Neuron (in vitro differentiated cells): Measurements from ENCODE around the gene CD164.

Experiments
- H2AFZ ChIP-seq: one replicate; pipeline ENCODE4 v1.6.1; 2013; ENCODE audit warnings: low read depth, mild to moderate bottlenecking, inconsistent platforms, low read length, moderate library complexity
- H3K27me3 ChIP-seq: one replicate; pipeline ENCODE4 v1.6.1; 2013; ENCODE audit warnings: low read length; ENCODE audit not compliant: insufficient read depth
- H3K36me3 ChIP-seq: one replicate; pipeline ENCODE4 v1.6.1; 2013; ENCODE audit warnings: low read length; ENCODE audit not compliant: insufficient read depth
- H3K4me1 ChIP-seq: one replicate; pipeline ENCODE4 v1.6.1; 2013; ENCODE audit warnings: low read length; ENCODE audit not compliant: insufficient read depth
- H3K4me3 ChIP-seq: 2 replicates; pipeline ENCODE4 v1.5.1; 2013; ENCODE audit warnings: mild to moderate bottlenecking, low read length, moderate library complexity
- H3K9me3 ChIP-seq: one replicate; pipeline ENCODE4 v1.6.1; 2013; ENCODE audit warnings: low read length

CD164 gene

DNA sequence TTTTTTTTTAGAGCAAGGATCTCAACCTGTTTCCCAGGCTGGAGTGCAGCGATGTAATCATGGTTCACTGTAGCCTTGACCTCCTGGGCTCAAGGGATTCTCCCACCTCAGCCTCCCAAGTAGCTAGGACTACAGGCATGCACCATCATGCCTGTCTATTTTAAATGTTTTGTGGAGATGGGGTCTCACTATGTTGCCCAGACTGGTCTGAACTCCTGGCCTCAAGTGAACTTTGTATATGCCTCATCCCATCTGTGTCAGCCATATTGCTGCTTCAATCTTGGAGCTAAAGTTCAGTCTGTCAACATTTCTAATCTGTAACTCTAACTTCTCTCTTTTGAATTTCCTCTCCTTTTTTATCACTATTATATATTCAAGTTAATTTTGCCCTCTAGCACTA is 54.3 kb downstream of the CD164 start:
- Histone ChIP-seq H2AFZ (no peak overlapping the region), H3K36me3 (no peaks in the 10 kb centered on the region), H3K4me3 (no peak overlapping the region), H3K27me3 (no peaks in the 10 kb centered on the region), H3K4me1 (no peaks in the 10 kb centered on the region), H3K9me3 (no peaks in the 10 kb centered on the region)

- no peaks in the 10 kb centered on the region for H3K4me1 ChIP-seq
- H3K27me3 ChIP-seq = no peaks in the 10 kb centered on the region
- no peaks in the 10 kb centered on the region for H3K36me3 ChIP-seq
- H3K9me3 ChIP-seq = no peaks in the 10 kb centered on the region
- no peak overlapping the region for H3K4me3 ChIP-seq
- H2AFZ ChIP-seq = no peak overlapping the region
Observed at GRCh38 chr6:109327491-109327890, 54.8 kb downstream of the CD164 start.

- Histone ChIP-seq H3K4me1 (no peaks in the 10 kb centered on the region), H2AFZ (no peak overlapping the region), H3K4me3 (no peak overlapping the region), H3K9me3 (no peaks in the 10 kb centered on the region), H3K27me3 (no peaks in the 10 kb centered on the region), H3K36me3 (no peaks in the 10 kb centered on the region)
Observed at GRCh38 chr6:109326351-109326750, 55.9 kb downstream of the CD164 start.

DNA sequence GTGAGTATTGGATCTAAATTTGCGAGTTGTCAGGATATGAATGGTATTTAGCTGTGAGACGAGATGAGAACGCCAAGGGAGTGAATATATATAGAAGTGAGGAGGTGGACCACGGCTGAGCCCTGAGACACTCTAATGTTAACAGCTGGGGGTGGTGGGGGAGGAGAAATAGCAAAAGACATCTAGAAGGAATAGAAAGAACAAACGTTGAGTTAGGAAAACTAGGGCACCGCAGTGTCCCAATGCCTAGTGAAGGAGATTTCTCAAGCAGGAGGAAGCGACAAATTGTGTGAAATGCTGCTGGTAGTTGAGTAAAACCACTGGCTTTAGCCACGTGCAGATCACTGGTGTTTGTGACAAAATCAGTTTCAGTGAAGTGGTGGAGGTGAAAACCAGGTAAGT is 56.9 kb downstream of the CD164 start:
- Histone ChIP-seq H2AFZ (no peak overlapping the region), H3K36me3 (no peaks in the 10 kb centered on the region), H3K9me3 (no peaks in the 10 kb centered on the region), H3K27me3 (no peaks in the 10 kb centered on the region), H3K4me3 (no peak overlapping the region), H3K4me1 (no peaks in the 10 kb centered on the region)

DNA sequence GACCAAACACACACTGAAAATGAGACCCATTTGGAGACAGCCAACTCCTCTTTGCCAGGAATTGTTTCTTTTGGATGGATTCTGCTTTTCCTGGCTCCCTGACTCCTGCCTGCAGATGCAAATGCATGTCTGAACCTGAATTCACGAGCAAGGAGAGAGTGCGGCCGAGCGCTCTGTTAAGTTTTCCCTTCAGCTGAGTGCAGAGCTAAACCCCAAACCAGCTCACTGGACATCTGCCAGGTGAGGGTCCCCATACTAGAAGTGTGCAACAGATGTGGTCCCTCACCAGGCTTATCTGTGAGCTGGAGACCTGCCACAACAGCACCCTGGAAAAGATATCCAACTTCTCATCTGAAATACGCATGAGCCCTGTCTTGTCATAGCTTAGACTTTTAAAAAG is 59.0 kb downstream of the CD164 start:
- no peaks in the 10 kb centered on the region for H3K36me3 ChIP-seq
- no peaks in the 10 kb centered on the region for H3K4me1 ChIP-seq
- no peaks in the 10 kb centered on the region for H3K9me3 ChIP-seq
- no peak overlapping the region for H3K4me3 ChIP-seq
- H2AFZ ChIP-seq = no peak overlapping the region
- H3K27me3 ChIP-seq = no peaks in the 10 kb centered on the region

DNA sequence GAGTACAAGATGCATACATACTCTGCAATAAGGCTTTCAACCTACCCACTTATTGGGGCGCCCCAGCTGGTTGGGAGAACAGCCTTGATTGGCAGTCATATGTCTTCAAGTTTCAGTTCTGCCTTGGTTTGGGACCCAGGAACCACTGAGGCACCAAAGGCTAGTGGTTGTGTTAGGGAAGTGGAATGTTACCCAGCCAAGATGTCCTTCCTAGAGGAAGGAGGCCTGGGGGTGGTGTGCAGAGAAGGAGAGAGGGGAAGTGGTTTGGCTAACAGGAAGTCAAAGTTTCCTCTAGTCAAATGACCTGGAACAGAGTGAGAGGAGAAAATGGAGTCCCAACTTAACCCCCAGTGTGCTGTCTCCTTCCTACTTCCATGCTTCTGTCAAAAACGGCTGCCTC is 59.4 kb downstream of the CD164 start:
- no peaks in the 10 kb centered on the region for H3K36me3 ChIP-seq
- H3K4me1 ChIP-seq = no peaks in the 10 kb centered on the region
- no peaks in the 10 kb centered on the region for H3K27me3 ChIP-seq

GRCh38 chr6:109321752-109322151 is 60.5 kb downstream of the CD164 start:
- no peaks in the 10 kb centered on the region for H3K27me3 ChIP-seq
- no peaks in the 10 kb centered on the region for H3K36me3 ChIP-seq
- no peaks in the 10 kb centered on the region for H3K4me1 ChIP-seq
- no peaks in the 10 kb centered on the region for H3K9me3 ChIP-seq
- H2AFZ ChIP-seq = no peak overlapping the region
- H3K4me3 ChIP-seq = no peak overlapping the region

More for the DNA sequence above, 59.4 kb downstream of the CD164 start:
- H3K4me3 ChIP-seq = no peak overlapping the region
- H2AFZ ChIP-seq = no peak overlapping the region
- no peaks in the 10 kb centered on the region for H3K9me3 ChIP-seq

DNA sequence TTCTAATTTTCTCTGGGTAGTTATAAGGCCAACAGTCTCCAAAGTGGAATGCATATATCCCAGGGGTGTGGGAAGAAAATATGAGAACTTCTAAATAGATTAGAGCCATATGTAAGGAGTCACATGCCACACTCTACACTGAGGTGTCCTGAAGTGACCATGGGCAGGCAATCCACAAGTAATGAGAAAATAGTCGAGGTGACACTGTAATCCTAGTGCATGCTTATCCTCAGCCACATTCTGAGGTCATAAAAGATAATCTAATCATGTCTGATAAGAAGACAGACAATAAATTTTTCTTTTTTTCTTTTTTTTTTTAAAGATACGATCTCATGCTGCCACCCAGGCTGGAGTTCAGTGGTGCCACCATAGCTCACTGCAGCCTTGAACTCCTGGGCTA is 62.2 kb downstream of the CD164 start:
- H3K36me3 ChIP-seq = no peaks in the 10 kb centered on the region
- no peak overlapping the region for H3K4me3 ChIP-seq
- H2AFZ ChIP-seq = no peak overlapping the region
- H3K9me3 ChIP-seq = no peaks in the 10 kb centered on the region
- peaks cover 3% of the 10 kb centered on the region for H3K4me1 ChIP-seq
- H3K27me3 ChIP-seq = no peaks in the 10 kb centered on the region

DNA sequence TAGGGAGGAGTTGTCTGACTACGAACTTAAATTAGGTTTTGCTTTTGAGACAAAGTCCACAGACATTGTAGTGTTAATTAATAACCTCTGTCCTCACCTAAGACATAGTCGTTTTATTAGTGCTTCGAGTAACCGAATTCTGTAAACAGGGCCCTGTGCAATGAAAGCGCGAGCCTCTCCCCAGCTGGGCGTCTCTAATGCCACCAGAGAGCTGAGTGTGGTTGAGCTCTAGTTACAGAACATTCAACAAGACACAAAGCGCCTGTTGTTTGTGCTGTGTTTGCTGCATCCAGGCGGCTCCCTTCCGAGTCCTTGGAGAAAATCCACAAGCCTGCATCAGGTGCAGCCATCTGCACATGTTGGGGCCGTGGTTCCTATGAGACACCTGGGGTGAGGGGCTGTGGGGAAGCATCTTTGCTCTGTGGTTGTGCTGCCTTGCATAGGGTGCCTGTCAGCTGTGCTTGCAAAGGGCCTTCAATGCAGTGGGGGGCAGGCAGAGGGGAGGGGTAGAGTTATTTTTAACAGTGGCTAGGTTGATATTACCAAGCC is 63.9 kb downstream of the CD164 start:
- no peaks in the 10 kb centered on the region for H3K27me3 ChIP-seq
- H3K4me3 ChIP-seq = no peak overlapping the region

GRCh38 chr6:109316909-109317308 is 65.4 kb downstream of the CD164 start:
- no peak overlapping the region for H3K4me3 ChIP-seq
- H3K27me3 ChIP-seq = no peaks in the 10 kb centered on the region
- H3K36me3 ChIP-seq = no peaks in the 10 kb centered on the region
- H2AFZ ChIP-seq = no peak overlapping the region
- peaks cover 3% of the 10 kb centered on the region for H3K4me1 ChIP-seq
- no peaks in the 10 kb centered on the region for H3K9me3 ChIP-seq

More for the DNA sequence above, 63.9 kb downstream of the CD164 start:
- peaks cover 3% of the 10 kb centered on the region for H3K4me1 ChIP-seq
- no peaks in the 10 kb centered on the region for H3K9me3 ChIP-seq
- H3K36me3 ChIP-seq = no peaks in the 10 kb centered on the region
- H2AFZ ChIP-seq = no peak overlapping the region
